DOHH2 (cell line): ENCODE data around the gene CABLES1.

ENCODE experiments used
- EZH2phosphoT487 ChIP-seq: fragments of 200-600 bp; sonication (generic); IDR thresholded peaks from 2 replicates; pipeline ENCODE4 v1.6.1; 2017; ENCODE audit warnings: borderline replicate concordance, mild to moderate bottlenecking, antibody characterized with exemption, low read length, moderate library complexity, mixed read lengths
- TF ChIP-seq, protein P1 (sequence below): fragments of 200-600 bp; sonication (generic); IDR thresholded peaks from one replicate; pipeline ENCODE4 v1.5.1; 2014; ENCODE audit warnings: antibody characterized with exemption, mild to moderate bottlenecking, low read depth, low read length; ENCODE audit not compliant: poor library complexity, severe bottlenecking

DNA sequence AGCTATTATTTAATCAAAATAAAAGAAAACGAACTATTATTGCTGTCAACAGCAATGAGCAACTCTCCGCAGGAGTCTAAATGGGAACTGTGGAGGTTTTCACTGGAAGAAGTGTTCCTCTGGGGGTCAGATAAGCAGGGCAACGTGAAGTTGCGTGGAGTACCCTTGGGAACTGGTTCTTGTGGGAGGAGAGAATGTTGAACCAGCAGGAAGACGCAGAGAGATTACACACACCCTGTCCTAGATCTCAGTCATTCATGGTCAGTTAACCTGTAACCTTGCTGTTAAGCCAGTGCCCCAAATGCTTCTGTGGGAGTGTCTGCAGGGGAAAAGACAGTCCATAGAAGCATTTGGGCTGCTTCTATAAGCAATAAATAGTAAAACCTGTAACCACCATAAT is 20.4 kb upstream of the CABLES1 start:
- TF ChIP-seq, protein P1, sequence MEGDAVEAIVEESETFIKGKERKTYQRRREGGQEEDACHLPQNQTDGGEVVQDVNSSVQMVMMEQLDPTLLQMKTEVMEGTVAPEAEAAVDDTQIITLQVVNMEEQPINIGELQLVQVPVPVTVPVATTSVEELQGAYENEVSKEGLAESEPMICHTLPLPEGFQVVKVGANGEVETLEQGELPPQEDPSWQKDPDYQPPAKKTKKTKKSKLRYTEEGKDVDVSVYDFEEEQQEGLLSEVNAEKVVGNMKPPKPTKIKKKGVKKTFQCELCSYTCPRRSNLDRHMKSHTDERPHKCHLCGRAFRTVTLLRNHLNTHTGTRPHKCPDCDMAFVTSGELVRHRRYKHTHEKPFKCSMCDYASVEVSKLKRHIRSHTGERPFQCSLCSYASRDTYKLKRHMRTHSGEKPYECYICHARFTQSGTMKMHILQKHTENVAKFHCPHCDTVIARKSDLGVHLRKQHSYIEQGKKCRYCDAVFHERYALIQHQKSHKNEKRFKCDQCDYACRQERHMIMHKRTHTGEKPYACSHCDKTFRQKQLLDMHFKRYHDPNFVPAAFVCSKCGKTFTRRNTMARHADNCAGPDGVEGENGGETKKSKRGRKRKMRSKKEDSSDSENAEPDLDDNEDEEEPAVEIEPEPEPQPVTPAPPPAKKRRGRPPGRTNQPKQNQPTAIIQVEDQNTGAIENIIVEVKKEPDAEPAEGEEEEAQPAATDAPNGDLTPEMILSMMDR = no peak
- TF ChIP-seq EZH2phosphoT487 = no peak
